GM12874 (cell line): ENCODE measurements around the gene GRIK4.

Experiments used
- TF ChIP-seq, protein P1 (sequence below): IDR thresholded peaks from 2 replicates; pipeline ENCODE4 v1.5.1; 2011; ENCODE audit warnings: low read depth, mild to moderate bottlenecking, control low read depth, low read length, moderate library complexity; ENCODE audit not compliant: insufficient read depth

The GRIK4 gene

DNA sequence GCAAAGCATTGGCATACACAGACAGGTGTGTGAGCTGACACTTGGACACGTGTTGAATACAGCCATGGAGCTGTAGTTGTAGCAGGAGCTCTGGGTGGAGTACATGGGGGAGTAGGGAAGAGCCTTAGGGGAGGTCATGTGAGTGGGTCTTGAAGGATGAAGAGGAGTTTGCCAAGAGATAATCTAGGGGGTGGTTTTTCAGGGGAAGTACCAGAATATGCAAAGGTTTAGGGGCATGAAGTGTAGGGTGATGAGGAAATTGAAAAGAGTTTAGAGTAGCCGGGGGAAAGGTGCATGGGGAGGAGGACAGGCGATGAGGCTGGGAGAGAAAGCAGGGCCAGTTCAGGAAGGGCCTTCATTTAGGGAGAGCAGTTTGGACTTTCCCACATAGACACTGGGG lies 74.5 kb downstream of the GRIK4 start:
- TF ChIP-seq, protein P1, sequence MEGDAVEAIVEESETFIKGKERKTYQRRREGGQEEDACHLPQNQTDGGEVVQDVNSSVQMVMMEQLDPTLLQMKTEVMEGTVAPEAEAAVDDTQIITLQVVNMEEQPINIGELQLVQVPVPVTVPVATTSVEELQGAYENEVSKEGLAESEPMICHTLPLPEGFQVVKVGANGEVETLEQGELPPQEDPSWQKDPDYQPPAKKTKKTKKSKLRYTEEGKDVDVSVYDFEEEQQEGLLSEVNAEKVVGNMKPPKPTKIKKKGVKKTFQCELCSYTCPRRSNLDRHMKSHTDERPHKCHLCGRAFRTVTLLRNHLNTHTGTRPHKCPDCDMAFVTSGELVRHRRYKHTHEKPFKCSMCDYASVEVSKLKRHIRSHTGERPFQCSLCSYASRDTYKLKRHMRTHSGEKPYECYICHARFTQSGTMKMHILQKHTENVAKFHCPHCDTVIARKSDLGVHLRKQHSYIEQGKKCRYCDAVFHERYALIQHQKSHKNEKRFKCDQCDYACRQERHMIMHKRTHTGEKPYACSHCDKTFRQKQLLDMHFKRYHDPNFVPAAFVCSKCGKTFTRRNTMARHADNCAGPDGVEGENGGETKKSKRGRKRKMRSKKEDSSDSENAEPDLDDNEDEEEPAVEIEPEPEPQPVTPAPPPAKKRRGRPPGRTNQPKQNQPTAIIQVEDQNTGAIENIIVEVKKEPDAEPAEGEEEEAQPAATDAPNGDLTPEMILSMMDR = no peak

GRCh38 chr11:120586728-120587127 lies 75.2 kb downstream of the GRIK4 start:
- TF ChIP-seq, protein P1 = no peak

DNA sequence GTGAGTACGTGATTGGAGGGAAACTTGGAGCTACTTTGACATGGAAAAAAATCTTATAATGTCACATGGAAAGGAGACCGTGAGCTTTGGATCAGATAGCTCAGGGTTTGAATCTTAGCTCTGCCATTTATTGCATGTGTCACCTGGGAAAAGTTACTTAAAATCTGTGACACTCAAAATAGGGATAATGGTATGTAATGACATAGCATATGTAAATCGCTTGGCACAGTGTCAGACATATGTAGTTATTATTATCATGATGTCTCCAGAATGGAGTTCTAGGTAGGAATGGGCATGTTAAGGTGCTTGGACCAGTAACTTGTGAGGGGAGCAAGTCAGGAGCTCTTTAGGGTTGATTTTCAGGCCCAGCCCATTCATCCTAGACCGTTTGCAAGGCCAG lies 75.8 kb downstream of the GRIK4 start:
- TF ChIP-seq, protein P1 = no peak

GRCh38 chr11:120589376-120589775 lies 77.8 kb downstream of the GRIK4 start:
- TF ChIP-seq, protein P1 = no peak

DNA sequence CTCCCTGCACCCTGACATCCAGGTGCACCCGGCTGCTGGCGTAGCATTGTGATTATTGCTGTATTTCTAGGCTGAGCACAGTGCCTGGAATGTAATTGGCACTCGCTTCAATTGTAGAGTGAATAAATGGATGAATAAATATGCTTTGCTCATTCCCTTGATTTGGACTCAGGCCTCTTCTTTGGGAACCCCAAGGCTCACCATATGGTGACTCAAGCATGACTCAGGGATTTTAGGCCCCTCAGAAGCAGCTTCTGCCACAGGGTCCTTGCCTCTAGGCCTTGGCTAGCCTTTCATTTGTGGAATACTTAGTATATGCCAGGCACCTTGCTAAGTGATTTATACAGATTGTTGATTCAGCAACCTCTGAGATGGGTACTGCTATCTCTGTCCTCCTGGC lies 78.9 kb downstream of the GRIK4 start:
- TF ChIP-seq, protein P1 = no peak

DNA sequence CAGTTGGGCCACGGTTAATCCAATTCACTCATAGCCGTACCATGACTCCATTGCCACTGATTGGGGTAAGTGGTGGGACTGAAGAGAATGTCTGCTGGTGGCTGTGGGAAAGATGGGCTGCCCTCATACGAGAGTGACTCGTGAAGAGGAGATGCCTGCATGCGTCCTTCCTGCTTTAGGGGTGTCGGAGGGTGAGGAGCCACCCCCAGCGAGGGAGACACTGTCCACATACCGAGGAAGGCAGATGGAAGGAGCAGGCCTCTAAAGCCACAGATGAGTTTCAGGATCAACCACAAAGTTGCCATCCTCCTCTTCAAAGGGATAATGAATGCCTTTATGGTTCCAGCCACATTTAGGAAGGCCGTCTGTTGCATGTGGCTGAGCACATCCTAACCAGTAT lies 83.2 kb downstream of the GRIK4 start:
- TF ChIP-seq, protein P1 = no peak

GRCh38 chr11:120595557-120595956 lies 84.0 kb downstream of the GRIK4 start:
- TF ChIP-seq, protein P1 = no peak
